GM18909 (cell line): ENCODE measurements around the gene NTNG1.
A peak's percentile ranks its signal among the peaks of the same experiment; 100 is the strongest.
"Not testable (repeated sequence)": the region's sequence is repeated elsewhere in the genome, so short reads cannot be mapped to it uniquely, and the experiment has no call there.

Experiments used
- ATAC-seq: cut with Tn5 transposase; IDR thresholded peaks from one replicate; pipeline ENCODE4 v1.9.1; 2021; ENCODE audit warnings: mild to moderate bottlenecking; ENCODE audit not compliant: unreplicated experiment, poor library complexity

The NTNG1 gene

GRCh38 chr1:107140703-107141490, at the start of gene NTNG1:
Gene NTNG1 (plus strand): TSS chr1:107141039.
- ATAC-seq: peak; percentile 49

DNA sequence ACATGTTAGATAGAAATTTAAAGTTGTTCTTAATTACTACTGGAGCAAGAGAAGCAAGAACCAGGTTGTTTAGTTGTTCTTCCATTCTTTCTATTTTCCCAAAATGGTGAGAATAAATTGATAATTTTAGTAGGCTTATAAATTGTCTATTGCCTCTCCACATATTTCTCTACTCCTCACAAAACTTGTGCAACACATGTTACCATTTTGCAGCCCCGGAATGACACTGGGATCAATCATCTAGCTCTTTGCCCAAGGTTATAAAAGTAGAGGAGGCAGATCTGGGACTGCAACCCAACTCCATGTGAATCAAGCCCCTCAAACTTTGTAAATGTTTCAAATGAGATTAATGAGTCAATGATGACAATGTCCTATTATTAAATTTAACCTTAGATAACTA, 49.4 kb upstream of the NTNG1 start:
- ATAC-seq: no peak

- not testable (repeated sequence) for ATAC-seq
These were observed 47.4 kb upstream of the NTNG1 start for GRCh38 chr1:107093395-107093794.

- ATAC-seq: no peak
These were observed 45.2 kb upstream of the NTNG1 start for GRCh38 chr1:107095647-107096046.

GRCh38 chr1:107096690-107097089, 44.1 kb upstream of the NTNG1 start:
- ATAC-seq: no peak

DNA sequence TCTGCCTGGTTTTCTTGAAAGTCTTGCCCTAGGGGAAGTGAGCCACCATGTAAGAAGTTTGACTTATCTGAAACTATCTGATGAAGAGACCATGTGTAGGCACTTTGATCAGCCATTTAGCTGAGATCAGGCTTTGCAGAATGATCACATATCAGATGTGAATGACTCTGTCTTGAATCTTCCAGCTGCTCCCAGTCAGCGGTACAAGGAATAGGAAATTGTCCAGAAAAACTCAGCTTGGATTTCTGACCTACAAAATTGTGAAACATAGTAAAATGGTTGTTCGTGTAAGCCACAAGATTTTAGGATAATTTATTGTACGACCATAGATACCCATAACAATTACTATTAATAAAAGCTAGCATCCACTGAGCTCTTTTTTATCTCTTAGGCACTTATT, 41.9 kb upstream of the NTNG1 start:
- ATAC-seq: no peak

- ATAC-seq: no peak
These were observed 40.4 kb upstream of the NTNG1 start for GRCh38 chr1:107100331-107100984.

DNA sequence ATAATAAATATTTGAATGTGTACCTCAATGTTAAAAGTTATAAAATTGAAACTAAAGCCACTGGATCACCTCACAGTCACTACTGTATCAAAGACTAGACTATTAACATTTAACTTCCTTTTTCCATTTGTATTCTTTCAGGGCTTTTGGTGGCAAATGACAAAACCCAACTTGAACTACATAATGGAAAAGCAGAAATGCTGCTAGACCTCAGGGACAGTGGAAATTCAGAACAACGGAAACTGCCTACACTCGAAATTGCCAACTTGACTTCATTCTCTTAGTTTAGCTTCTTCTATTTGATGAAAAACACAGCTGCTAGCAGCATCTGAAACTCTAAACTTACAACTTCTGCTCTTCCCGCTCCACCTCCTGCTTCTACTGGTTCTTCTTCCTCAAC, 34.9 kb upstream of the NTNG1 start:
- no peak for ATAC-seq

DNA sequence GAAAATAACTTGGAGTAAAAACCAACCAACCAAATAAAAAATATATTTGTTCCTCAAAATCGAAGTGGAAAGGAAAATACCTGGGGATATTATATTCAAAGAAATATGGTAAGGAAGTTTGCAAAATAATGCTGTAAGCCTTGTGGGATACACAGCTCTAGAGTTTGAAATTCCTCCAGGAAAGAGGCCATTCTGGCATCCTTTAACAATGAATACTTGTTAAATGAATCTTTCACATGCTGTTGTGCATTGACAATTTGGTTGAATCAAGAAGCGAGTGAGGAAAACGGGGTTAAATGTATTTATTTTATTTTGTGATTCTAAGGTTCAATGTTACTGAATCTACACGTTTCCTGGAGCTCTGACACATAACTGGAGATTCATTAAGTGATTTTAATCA, 30.5 kb upstream of the NTNG1 start:
- no peak for ATAC-seq

DNA sequence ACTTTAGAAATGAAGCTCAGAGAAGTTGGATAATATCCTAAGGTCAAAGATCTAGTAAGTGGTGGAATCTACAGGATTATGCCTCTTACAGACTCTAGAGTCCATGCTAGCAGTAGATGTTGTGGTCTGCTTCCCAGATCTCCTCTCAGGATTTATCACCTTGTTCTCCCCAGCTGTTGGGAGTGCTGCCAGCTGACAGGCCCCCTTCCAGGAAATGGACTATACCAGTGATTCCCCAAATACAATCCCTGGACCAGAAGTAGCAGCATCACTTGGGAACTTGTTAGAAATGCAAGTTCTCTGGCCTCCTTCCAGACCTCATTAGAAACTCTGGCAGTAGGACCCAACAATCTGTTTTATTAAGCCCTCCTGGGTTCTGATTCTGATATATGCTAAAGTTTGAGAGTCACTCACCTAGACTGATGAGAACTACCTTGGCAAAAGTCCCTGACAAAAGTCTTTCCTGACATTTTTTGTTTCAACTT, 24.5 kb upstream of the NTNG1 start:
- ATAC-seq: no peak

GRCh38 chr1:107122225-107122624, 18.6 kb upstream of the NTNG1 start:
- ATAC-seq: no peak

DNA sequence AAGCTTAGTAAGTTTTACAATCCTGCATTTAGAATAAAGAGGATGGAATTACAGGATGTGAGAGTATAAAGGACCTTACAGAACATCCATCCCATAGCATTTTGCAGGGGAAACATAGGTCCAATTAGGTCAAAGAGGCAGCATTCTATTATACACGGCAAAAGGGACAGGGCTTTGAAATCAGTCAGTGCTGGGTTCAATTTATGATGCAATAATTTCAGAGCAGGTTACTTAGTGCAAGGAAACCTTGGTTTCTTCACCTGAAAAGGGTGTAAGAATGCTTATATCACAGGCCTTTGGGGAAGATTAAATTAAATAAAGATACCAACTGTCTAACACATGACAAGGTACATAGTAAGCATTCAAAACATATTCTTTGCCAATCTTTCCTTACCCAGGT, 17.1 kb upstream of the NTNG1 start:
- no peak for ATAC-seq

- no peak for ATAC-seq
These were observed 16.1 kb upstream of the NTNG1 start for GRCh38 chr1:107124694-107125093.

- ATAC-seq: peak; percentile 60
These were observed 8.6 kb upstream of the NTNG1 start for GRCh38 chr1:107132195-107132594.

- ATAC-seq: peak; percentile 64
These were observed 8.1 kb upstream of the NTNG1 start for GRCh38 chr1:107132780-107133179.

GRCh38 chr1:107135463-107135862, 5.4 kb upstream of the NTNG1 start:
- ATAC-seq: no peak

DNA sequence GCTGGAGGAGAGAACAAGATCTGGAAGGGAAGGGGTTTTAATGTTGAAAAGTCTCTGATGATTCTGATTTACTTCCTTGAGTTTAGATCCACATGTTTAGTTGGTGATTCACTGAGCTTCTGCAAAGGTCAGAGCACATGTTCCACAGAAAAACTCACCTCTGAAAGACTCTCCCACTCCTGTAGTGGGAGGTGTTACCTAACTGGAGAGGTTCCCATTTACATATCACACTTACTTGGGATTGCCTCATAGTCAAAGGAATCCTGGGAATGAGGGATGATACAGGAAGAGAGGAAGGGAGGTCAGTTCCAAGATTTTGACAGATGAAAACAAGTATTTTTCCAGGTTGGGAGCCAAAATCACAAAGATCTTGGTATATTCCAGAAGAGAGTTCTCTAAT, 2.7 kb upstream of the NTNG1 start:
- ATAC-seq: no peak

DNA sequence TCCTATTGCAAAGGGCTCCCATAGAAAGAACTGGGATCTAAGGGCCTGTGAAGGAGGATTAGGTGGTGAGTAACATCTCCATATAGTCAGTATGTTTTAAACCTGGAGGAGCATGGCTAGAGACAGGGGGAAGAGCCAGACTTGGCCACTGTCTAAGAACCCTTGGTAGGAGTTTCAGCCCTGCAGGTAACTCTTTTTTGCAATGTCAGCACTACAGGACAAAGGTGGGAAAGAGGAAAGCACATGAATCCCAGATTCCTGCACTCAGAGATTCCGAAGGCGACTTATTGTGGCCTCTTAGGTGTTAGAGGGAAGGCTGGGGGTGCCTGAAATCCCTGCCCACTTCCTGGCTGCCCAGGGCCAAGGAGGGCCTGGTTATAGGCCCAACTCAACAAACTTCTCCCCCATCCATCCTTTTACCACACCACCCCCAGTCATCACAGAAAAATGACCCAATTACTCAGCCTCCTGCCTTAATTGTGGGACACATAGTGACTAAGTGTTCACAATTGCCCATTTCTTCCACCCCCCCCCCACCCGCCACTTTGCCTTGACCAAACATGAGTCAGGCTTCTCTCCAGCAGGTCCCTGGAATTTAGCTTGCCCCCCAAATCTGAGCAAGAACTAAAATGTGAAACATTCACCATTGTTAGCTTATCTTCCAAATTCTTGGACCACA, 1.9 kb upstream of the NTNG1 start:
- no peak for ATAC-seq

GRCh38 chr1:107139833-107140702, 771 bp upstream of the NTNG1 start:
- peak; percentile 62 for ATAC-seq

- peak; percentile 46 for ATAC-seq
These were observed 770 bp downstream of the NTNG1 start for GRCh38 chr1:107141491-107142126.
